A204.1 (cell line): Measurements from ENCODE around the gene MYT1.

Experiments used
- FAIRE-seq: peaks from 2 replicates; lab custom pipeline; 2012; peaks lifted over from hg19 to GRCh38; lab: Jason Lieb, UNC

The MYT1 gene

DNA sequence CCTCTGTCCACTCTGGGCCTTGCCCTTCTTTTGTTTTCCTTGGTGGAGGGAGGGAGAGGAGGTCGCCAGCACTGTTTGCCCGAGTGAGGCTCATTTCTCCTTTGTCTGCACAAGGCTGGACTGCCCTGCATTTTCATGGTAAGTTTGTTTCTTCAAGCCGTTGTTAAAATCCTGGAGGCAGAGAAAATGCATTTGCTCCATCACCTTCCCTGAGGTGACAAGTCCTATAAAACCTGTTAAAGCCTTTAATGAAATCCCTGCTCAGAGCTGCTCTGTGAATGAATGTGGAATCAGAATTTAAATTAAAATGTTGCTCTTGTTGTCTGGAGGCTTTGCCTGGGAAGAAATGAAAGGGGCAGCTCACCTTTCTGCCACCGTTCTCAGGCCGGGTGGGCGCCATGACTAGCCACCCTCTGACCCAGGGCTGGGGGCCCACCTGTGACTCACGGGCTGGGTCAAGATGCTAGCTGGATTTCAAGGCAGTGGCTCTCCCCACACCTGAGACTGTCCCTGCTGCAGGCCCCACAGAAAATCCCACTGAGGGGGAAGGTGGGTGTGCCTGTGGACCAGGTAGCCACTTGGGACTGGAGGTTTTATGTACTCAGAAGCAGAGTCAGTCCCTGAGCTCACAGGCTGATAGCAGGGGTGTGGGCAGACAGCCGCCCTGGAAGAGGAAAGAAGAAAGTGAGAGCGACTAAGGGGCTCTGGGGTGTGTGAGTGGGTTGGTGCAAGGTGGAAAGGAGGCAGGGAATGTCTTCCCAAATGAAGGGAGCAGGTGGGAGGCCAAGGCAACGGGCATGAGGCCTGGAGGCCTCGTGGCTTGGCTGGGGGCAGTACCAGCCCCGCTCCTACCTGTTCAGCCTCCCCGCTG lies 24.0 kb upstream of the MYT1 start:
- no peak for FAIRE-seq

DNA sequence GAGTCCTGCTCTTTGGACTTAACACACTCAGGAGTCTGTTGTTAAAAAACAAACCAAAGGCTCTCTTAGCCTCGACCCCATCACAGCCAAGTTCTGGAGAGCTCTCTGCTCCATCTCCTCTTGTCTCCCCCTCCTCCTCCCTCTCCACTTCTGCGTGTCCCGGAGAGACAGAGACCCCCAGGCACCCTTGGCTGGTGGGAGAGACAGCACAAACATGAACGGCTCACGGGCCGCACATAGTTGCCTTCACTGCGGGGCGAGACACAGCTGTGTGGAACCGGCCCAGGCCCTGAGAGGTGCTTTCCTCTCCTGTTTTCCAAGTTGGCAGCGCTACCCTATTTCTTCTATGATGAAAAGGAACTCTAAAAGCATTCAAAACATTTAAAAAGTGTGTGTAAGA lies 23.3 kb upstream of the MYT1 start:
- no peak for FAIRE-seq

DNA sequence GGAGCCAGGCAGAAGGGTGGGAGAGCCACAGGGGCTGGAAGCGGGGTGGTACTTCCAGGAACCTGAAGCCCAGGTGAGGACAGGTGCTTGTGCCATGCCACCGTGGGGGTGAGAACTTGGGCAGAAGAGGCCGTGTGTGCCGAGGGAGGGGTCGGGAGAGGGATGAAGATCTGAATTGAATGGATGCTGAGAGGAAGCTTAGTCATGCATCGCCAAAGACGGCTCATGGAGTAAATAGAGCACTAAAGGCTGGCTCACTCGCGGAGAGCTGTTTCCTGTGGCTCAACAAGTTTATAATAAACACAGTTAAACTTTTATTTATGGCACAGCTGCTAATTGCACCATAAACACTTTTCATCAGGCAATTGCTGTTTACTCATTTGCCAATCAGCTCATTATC lies 21.7 kb upstream of the MYT1 start:
- no peak for FAIRE-seq

DNA sequence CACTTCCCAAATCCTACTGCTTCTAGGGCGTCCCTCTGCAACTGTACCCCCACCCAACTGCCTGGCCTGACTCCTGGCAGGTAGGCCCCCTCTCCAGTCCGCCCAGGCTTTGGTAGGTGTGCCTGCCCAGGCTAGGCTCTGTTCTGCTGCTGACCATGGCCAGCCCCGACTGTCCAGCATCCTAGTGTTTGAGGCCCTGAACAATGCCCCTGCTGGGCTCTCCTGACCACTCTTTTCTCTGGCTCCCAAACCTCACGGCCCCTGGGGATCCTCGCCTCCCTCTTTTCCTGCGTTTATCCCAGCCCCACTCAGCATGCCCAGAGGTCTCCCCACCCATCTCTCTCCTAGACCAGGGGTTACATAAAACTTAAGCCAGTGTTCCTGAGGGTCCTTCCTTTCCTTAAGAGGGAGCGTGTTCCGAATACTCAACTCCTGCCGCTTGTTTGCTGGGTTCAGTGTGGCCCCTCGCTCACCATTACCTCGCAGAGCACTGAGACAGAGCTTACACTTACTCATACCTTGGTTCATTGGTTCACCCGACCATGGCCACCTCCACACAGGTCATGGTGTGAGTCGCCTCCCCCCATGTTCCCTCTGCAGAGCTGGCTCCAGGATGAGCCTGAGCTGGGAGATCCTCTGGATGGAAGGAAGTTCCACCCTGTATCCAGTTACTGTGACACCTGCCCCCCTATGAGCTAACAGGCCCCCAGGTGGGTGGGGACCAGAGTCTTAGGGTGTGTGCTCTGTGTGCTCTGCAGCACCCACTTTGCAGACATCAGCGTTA lies 21.0 kb upstream of the MYT1 start:
- FAIRE-seq = no peak

DNA sequence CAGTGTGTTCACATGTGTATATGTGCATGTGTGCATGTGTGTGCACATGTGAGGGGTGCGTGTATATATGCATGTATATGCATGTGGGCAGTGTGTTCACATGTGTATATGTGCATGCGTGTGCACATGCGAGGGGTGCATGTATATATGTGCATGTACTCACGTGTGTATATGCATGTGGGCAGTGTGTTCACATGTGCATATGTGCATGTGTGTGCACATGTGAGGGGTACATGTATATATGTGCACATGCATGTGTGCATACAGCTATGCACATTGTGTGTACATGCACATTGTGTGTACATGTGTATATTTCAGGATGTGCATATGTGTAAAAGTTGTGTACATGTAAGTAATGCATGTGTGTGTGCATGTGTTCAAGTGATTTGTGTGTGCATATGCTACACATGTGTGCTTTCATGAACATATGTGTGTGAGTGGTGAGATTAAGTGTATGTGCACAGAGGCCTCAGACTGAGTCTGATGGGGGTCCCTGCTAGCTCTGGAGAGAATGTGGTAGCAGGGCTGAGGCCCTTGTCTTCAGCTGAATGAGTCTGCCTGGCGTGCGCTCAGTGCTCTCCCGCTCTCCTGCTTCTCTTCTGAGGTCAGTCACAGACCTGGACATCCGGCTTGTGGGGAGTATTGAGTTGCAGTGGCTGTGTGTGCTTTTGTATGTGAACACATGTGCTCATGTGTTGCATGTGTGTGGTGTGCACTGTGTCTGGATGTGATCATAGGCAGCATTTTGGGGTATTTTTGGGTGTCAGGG lies 19.9 kb upstream of the MYT1 start:
- FAIRE-seq = no peak

DNA sequence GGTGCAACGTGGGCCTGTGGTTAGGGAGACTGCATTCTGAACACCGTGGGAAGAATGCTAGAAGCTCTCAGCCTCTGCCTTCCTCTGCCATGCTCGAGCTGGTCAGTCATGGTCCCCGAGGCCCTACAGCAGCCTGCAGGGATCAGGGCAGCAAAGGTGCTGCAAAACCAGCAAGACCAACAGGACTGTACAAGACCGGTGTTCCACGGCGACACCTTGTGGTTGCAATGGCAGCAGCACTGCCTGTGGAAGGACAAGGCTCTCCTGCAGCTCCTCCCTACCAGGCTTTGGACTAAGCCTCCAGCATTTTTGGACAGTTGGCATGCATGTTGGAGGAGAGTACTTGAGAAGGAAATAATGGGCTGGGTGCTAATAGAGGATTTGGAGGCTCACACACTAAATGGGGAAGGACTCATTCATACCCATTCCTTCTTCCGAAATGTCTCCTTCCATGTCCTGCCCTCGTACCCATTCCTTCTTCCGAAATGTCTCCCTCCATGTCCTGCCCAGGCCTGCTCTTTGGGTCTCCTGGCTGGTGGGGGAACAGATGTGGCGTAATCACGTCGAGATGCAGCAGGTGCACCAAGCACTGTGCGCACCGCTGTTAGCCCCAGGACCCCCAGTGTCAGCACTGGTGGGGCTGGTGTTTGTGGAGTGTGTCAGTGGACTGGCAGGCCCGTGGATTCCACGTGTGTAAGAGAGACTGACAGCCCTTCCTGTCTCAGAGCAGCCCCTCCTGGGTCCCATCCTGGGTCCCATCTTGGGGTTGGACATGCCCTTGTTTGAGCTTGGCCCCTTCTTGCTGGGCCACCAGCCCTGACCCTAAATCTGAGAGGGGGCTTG lies 18.6 kb upstream of the MYT1 start:
- FAIRE-seq = no peak

DNA sequence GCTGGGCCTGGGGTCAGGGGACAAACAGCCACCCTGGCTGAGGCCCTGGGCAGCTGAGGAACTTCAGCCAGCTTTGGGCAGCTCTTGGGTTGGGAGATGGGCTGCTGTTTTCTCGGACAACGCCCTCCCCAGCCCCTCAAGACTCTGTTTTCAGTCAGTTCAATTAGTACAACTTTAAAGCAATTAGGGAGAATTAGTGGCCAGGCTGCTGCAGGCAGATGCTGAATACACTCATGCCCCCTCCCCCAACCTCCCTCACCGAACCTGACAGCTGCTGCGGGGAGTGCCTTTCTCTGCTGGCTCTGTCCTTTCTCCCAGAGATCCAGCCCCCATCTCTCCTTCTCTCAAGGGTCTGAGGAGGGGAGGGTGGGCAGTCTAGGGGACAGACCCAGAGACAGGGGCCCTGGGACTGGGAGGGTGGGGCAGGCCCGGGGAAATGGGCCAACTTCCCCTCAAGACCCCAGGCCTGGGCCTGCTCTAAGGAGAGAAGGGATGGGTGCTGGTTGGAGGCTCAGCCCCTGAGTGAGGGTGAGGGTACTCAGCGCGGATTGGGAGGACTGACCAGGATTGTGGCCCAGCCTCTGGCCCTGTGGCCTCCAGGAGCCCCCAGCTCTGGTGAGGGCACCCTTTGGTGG lies 17.8 kb upstream of the MYT1 start:
- FAIRE-seq = no peak

DNA sequence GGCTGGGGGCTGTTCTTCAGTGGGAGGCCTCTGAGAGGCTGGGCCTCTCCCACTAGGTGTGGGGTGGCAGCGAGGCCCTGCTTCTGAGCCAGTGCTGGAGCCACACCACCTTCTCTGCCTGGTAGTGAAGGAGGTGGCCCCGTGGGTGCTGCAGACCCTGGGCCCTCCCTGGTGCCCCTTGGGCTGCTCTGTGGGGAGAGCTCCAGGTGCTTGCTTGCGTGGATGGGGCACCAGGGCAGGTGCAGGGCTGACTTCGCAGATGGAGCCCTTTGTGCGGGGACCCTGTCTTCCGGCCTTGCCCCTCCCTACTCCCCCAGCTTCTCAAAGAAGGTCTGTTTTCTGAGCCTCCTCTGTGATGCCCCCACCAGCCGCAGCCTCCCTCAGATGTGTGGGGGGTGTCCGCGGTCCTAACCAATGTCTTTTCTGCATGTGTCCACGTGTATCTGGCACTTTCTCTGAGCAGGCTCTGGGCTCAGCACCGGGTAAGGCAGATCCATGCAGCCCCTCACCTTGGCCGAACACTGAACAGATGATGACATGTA lies 17.2 kb upstream of the MYT1 start:
- no peak for FAIRE-seq

DNA sequence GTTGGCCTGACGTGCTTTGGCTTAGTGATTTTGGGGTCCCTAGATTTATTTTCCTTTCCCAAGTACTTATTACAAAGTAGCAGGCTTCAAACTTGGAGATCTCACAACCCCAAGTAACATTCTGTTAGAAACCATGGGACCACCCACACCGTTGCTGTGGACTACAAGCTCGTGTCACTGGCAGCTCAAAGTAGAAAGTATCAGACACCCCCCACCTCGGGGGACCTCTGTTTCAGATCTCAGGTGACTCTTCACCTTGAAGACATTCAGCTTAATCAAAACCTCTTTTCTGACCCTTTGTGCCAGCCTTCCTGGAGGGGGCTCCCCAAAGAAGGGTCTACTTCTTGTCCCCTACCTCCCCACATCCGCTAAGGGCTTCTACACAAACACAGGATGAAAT lies 15.7 kb upstream of the MYT1 start:
- no peak for FAIRE-seq

DNA sequence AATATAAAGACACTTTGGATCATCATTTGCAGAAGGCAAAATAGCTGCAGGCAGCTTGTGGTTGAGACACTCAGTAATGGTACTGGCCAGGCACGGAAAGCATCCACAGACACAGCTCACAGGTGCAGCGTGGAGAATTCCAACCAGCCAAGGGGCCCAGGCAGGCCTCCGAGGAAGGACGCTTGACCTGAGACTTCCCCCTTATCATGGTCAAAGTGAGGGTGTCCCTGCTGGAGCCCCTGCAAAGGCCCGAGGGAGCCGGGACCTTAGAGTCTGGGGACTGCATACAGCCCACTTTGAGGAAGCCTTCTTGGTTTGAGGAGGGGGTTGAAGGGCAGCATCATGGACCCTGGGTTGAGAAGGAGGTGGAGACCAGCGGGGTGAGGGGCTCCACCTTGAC lies 15.1 kb upstream of the MYT1 start:
- no peak for FAIRE-seq

DNA sequence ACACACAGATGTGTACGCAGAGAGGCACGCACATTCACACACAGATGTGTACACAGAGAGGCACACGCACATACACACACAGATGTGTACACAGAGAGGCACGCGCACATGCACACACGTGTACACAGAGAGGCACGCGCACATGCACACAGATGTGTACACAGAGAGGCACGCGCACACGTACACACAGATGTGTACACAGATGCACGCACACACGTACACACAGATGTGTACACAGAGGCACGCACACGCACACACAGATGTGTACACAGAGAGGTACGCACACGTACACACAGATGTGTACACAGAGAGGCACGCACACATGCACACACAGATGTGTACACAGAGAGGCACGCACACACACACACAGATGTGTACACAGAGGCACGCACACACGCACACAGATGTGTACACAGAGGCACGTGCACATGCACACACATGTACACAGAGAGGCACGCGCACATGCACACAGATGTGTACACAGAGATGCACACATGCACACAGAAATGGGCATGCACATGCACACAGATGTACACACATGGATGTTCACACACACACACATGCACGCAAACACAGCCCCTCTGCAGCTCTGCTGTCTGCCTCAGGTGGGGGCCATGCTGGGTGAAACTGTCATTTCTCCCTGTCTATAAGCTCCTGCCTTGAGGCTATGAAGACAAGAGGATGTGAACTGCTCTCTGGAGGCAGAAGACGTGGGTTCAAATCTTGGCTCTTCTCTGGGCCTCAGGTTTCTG lies 14.3 kb upstream of the MYT1 start:
- no peak for FAIRE-seq

DNA sequence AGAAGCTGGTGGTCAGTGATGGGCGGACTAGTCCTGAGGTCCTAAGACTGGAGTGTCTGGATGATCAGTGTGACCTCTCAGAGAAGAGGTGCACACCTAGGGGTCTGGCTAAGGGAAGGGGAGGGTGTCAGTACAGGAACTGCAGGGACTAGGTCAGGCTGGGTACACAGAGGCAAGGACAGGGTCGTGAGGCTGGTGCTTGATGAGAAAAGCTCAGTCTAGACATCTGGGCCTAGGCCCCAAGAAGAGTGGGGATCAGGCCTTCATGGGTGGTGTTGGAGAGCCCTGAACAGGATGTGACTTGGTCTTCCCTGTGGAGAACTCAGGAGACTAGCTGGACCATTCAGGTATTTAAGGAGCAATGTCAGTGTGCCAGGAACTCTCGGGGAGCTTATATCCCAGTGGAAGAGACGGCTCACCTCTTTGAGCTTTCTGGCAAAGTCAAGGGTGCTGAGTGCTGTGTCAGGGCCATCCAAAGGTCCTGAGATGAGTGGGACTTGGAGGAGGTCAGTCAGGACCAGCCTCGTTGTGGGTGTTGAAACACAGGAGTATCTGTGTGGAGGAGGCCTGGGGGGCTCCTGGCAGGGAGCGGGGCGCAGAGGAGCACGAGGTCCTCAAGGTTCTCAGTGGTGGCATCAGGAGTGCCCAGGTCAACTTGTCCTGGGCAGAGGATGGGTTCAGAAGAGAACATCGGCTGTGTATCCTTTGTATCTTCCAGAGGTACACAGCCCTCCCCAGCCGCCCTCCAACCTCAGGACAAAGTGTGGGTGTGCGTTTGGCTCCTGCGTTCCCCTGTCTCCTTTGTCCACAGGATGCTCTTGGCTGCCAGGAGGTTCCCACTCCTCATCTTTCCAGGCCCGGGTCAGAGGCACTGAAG lies 13.3 kb upstream of the MYT1 start:
- no peak for FAIRE-seq

DNA sequence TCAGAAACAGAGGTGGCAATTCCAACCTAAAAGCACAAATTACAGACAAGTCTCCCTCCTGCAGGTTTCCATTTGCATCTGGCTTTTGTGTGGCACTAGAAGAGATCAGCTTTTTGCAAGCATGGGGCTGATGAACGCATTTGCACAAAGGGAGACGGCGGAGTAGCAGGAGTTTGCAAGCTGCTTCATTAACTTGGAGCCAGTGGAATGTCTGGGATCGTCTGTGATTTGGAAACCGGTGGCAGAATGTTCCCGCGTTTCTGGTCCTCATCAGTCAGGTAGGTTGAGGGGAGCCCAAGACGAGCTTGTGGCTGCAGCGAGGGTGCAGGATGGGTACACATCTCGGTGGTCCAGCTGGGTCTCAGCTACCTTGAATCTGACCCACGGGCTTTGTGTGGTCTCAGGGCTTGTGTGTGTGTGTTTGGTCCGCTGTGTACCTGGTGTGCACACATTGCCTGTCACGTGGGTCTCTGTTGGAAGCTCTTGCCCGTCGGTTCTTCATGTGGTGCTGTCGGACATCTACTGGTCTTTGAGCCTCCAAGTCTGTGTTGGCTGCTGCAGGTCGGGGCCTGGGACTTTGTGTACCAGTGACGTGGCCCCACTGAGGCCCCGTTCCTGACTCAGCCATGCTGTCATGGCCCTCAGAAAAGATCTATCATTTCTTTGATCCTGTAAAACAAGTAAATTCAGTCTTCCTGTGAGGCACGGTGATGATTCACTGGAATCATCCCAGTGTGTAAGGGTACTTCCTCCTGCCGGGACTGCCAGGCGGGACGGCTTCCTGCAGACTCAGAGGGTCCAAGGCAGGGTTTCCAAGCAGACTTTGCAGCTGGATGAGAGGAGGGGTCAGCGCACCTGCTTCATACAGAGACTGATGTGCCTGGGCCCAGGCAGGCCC lies 12.4 kb upstream of the MYT1 start:
- FAIRE-seq = no peak

DNA sequence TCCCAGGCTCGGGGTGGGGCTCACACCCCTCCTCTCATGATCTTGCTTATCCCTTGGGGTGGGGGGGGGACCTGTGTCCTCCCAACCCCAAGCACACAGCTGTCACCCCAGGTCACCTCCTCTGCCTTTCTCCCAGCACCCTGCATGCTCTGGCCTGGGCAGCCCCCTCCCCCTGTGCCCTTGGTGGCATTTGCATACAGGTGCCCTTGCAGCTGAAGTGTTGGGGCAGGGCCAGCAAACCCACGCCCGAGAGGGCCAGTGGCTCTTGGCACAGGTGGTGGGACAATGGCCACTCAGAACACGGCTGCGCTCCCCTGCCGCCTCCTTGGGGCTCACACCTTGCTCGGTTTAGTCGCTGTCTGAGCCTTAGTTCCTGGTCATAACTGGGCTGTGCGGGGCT lies 11.3 kb upstream of the MYT1 start:
- FAIRE-seq = no peak

DNA sequence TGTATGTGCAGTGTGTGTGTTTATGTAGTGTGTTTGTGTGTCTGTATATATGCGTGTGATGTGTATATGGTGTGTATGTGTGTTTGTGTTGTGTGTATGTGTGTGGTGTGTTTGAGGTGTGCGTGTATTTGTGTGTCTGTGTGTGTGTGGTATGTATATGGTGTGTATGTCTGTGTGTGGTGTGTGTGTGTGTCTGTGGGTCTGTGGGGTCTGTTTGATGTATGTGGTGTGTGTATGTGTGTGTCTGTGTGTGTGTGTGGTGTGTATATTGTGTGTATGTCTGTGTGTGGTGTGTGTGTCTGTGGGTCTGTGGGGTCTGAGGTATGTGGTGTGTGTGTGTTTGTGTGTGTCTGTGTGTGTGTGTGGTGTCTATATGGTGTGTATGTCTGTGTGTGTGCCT lies 10.8 kb upstream of the MYT1 start:
- FAIRE-seq = no peak

DNA sequence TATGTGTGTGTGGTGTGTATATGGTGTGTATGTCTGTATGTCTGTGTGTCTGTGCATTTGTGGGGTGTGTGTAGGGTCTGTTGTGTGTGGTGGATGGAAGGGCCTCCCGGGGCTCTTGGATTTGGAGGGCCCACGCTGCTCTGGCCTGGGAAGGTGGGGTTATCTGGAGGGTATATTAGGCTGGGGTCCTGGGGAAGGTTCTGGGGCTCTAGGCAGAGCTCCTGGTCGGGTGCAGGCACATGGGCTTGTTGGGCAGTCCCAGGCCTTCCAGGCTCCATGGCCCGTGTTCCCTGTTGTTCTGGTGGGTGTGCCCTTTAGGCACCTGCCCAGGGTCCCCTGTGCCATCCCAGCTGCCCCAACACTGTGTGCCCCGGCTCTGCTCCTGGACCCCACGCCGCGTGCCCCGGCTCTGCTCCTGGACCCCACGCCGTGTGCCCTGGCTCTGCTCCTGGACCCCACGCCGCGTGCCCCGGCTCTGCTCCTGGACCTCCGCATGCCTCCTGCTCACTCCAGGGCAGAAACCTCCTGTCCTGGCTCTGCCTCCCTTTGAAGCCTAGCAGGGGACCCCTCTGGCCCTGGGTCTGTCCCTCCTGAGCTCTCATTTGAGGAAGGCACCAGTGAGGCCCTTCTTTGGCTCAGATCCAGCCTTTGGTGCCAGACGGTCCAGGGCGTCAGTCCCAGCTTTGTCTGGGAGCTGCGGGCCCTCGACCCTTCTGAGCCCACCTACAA lies 10.2 kb upstream of the MYT1 start:
- FAIRE-seq = no peak

DNA sequence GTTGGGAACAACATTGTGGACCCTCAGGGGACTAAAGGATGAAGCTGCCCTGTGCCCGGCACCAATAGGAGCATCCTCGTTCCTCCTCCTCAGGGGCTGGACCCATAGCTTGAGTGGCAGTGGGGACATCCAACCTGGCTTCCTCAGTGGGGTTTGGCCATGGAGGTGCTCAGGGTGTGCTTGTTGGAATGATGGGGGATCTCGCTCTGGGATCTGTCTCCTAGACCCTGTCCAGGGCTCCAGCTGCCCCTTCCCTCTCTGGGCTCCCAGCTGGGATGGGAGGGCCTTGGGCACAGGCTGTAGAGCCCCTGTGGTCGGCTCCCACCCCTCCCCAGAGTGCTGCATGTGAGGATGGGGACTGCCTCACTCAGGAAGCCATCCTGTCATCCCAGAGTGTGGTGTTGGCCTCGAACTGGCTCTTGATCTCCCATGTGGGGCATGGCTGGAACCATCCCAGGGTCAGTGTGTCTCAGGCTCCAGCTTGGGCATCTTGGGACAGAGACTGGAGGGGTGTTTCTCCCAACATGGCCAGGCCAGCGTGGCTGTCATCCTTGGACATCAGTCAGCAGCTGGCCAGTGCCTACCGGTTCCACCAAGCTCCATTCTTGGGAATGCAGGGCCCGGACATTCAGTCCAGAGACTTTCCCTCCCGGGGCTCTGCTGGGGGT lies 9.5 kb upstream of the MYT1 start:
- FAIRE-seq = no peak
